UCSD-AML1 (cell line): ENCODE results near the gene DAZ1.
"Not testable (repeated sequence)": the region's sequence is repeated elsewhere in the genome, so short reads cannot be mapped to it uniquely, and the experiment has no call there.

Source experiments
- DNase-seq: peaks from one replicate; lab custom pipeline; 2025; ENCODE audit not compliant: unreplicated experiment; lab: John Stamatoyannopoulos, UW

DAZ1 gene

DNA sequence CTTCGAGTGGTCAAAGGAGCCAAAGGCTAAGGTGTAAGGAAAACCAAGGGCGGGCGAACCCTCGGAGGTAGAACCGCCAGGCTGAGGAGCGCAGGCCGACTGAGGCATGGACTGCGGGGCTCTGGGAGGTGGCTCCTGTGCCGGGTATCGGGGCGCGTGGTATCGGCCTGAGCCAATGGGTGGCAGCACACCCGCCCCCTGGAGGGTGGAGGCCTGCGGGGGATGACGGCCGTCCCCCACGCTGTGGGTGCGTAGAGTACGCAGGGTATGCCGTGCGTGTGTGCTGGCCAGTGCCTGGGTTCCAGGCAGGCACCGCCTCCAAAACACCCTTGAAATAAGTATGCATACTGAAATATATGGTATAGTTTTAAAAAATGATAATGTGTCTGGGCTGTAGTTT lies at the start of gene DAZ1:
Gene DAZ1, minus strand, starts transcription at position 101 of the 400 bp plus-strand sequence. CDS start 208 bp downstream, outside the sequence.
- DNase-seq = not testable (repeated sequence)

DNA sequence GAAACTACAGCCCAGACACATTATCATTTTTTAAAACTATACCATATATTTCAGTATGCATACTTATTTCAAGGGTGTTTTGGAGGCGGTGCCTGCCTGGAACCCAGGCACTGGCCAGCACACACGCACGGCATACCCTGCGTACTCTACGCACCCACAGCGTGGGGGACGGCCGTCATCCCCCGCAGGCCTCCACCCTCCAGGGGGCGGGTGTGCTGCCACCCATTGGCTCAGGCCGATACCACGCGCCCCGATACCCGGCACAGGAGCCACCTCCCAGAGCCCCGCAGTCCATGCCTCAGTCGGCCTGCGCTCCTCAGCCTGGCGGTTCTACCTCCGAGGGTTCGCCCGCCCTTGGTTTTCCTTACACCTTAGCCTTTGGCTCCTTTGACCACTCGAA lies 20.4 kb upstream of the DAZ1 start, which contains the start of gene DAZ2:
Gene DAZ2, plus strand, starts transcription at position 301 of the 400 bp plus-strand sequence. CDS start 208 bp downstream, outside the sequence.
- DNase-seq = not testable (repeated sequence)

- not testable (repeated sequence) for DNase-seq
Observed at GRCh38 chrY:23210681-23211080, 11.9 kb upstream of the DAZ1 start.

DNA sequence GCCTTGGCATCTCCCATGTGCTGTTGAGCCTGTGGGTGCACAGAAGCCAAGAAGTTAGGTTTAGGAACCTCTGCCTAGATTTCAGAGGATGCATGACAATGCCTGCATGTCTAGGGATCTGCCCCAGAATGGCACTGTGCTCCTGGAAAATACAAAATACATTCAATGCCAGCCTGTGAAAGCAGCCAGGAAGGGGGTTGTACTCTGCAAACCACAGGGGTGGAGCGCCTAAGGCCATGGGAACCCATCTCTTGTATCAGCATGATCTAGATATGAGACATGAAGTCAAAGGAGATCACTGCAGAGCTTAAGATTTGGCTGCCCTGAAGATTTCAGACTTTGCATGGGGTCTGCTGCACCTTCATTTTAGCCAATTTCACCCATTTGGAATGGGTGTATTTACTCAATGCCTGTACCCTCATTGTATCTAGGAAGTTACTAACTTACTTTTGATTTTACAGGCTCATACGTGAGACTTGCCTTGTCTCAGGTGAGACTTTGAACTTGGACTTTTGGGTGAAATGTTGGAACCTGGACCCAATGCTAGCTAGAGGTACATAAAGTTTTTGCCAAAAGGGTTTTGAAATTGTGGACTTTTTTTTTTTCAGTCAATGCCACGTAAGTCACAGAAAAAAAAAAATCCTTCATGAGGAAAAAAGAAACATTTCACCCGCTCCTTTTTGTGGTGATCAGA lies 11.1 kb upstream of the DAZ1 start:
- not testable (repeated sequence) for DNase-seq

DNA sequence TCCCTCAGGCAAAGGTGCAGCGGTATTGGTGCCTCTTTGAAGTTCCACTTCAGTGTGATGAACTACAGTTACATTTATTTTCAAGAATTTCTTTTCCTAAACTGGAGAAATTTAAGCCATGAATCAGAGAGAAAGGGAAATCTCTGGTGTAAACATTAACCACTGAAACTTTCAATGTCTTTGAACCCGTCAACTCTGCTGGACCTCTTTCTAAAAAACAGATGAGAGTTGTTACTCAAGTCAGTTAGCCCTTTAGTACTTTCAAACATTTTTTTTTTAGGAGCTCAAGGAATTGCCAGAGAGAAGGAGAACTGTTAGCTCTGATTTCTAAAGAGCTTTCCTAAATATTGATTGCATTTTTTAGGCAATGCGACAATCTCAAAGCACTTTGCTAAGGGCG lies 8.6 kb upstream of the DAZ1 start:
- DNase-seq = not testable (repeated sequence)
